ENCODE results near the gene IGBP1. TPM values are rescaled to one million over a fixed set of nuclear protein-coding genes. Genes with fewer than 3 reads are reported as not detected.
A peak's percentile ranks its signal among the peaks of the same experiment; 100 is the strongest.

IGBP1 gene
- total RNA-seq, 1 donor from 2014 or later: 69.1 TPM

DNA sequence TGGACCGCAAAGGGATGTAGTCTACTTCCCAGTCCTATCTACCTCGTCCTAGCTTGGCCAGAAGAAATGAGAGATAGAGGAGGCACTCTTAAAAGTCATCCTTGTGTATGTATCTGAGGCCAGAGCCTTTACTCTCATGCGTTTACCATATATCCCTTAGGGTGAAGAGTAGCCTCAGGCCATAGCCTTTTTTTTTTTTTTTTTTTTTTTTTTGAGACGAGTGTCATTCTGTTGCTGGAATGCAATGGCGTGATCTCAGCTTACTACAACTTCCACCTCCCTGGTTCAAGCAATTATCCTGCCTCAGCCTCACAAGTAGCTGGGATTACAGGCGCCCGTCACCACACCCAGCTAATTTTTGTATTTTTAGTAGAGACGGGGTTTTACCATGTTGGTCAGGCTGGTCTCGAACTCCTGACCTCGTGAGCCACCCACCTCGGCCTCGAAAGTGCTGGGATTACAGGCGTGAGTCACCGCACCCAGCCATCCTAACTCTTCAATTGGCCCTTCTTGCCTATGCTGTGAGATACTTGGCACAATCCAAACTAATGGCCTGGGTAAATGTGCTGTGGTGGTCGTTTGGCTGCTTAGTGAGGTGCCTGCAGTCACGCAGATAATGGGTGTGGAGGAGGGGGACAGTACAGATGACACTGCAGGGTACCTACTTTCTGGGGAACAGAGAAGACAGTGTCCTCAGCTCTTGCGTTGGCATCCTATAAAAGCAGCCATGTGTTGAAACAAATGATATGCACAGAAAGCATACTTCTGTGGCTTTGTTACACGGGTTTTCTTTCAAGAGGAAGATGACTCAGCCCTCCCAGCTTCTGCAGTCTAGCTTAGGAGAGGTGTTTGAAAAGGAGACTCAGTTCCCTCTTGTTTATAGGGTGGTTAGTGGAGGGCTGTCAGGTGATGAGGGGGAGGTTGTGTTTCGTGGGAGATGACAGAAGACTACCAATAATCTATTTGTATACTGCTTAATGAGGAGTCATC is 33.6 kb downstream of the IGBP1 start:
- H3K9me3 Mint-ChIP-seq (ENCODE audit: unreplicated experiment): no peaks in the 10 kb centered on the region
- H3K27ac Mint-ChIP-seq (ENCODE audit: unreplicated experiment): peak overlapping the region; percentile 18
- H3K27me3 Mint-ChIP-seq (ENCODE audit: unreplicated experiment): peaks cover 2% of the 10 kb centered on the region
- H3K36me3 Mint-ChIP-seq (ENCODE audit: low read depth, unreplicated experiment): peaks cover 9% of the 10 kb centered on the region
- no peak overlapping the region for H3K4me3 Mint-ChIP-seq (ENCODE audit: unreplicated experiment)
- TF ChIP-seq, protein P1, sequence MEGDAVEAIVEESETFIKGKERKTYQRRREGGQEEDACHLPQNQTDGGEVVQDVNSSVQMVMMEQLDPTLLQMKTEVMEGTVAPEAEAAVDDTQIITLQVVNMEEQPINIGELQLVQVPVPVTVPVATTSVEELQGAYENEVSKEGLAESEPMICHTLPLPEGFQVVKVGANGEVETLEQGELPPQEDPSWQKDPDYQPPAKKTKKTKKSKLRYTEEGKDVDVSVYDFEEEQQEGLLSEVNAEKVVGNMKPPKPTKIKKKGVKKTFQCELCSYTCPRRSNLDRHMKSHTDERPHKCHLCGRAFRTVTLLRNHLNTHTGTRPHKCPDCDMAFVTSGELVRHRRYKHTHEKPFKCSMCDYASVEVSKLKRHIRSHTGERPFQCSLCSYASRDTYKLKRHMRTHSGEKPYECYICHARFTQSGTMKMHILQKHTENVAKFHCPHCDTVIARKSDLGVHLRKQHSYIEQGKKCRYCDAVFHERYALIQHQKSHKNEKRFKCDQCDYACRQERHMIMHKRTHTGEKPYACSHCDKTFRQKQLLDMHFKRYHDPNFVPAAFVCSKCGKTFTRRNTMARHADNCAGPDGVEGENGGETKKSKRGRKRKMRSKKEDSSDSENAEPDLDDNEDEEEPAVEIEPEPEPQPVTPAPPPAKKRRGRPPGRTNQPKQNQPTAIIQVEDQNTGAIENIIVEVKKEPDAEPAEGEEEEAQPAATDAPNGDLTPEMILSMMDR (IDR thresholded peaks at IDR 0.05; ENCODE audit: unreplicated experiment): no peak
- DNase-seq (ENCODE audit: low spot score): no peak
- peaks cover 29% of the 10 kb centered on the region for H3K4me1 Mint-ChIP-seq (ENCODE audit: unreplicated experiment)

DNA sequence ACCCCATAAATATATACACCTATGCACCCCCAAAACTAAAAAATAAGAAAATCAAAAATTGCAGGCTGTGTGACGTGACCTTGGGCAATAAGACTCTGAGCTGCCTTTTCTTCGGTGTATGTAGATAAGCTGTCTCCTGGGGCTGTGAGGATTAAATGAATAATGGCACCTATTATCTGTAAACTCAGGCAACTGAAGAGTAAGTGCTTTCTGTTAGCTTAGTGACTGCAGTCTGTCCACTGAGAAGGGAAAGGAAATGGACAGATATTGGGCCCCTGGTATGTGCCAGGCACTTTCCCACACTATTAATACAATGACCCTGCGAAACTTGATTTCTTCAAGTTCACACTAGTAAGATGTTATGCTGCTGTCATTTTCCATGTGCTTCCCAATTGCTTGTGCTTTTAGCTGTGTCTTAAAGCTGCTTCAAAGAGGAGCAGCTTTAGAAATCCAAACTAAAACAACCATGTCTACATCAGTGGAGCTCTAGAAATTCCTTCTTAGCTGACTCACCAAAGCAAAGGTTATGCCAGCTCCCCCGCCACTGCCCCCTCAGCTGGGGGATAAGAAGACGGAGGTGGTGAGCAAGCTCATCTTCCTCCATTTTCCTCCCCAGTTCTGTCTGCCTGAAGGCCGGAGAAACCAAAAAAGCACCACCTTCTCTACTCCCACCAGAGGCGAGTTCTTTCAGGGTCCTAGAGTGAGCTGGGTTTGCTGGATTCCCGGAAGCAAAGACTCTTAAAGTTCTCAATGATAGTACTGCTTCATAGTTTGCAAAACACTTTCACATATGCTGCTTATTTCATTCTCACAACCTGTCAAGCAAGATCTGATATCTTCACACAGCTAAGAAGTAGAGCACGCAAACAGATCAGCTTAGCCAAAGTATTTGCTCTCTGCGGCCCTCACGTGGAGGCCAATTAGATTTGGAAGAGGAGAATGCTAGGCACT is 35.3 kb downstream of the IGBP1 start:
- H3K36me3 Mint-ChIP-seq (ENCODE audit: low read depth, unreplicated experiment): peaks cover 9% of the 10 kb centered on the region
- DNase-seq (ENCODE audit: low spot score): peak; percentile 3
- H3K27me3 Mint-ChIP-seq (ENCODE audit: unreplicated experiment): peaks cover 2% of the 10 kb centered on the region
- H3K4me1 Mint-ChIP-seq (ENCODE audit: unreplicated experiment): peaks cover 29% of the 10 kb centered on the region
- no peak overlapping the region for H3K4me3 Mint-ChIP-seq (ENCODE audit: unreplicated experiment)
- TF ChIP-seq, protein P1 (IDR thresholded peaks at IDR 0.05; ENCODE audit: unreplicated experiment): no peak
- H3K9me3 Mint-ChIP-seq (ENCODE audit: unreplicated experiment): no peaks in the 10 kb centered on the region
- peak overlapping the region; percentile 64 for H3K27ac Mint-ChIP-seq (ENCODE audit: unreplicated experiment)

DNA sequence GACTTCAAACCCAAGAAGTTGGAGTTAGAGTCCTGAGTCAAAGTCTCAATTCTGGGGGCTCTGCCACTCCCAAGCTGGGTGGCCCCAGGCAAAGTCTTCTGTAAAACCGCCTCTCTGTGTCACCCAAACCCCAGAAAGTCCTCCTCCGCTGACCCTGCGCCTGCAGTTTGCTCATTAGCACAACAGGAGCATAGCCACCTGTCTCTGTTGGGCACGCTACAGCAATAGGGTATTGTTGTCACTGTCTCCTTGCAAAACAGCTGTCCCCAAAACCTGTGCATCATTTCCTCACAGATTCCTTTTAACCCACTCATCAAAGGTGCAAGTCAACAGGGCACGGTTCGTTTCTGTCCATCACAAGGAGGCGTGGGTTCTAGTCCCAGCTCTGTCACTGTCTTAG is 36.0 kb downstream of the IGBP1 start:
- no peak for DNase-seq (ENCODE audit: low spot score)
- Mint-ChIP-seq H3K36me3 (ENCODE audit: low read depth, unreplicated experiment) (peaks cover 6% of the 10 kb centered on the region), H3K4me1 (ENCODE audit: unreplicated experiment) (peaks cover 26% of the 10 kb centered on the region), H3K9me3 (ENCODE audit: unreplicated experiment) (no peaks in the 10 kb centered on the region), H3K4me3 (ENCODE audit: unreplicated experiment) (no peak overlapping the region), H3K27ac (ENCODE audit: unreplicated experiment) (no peak overlapping the region), H3K27me3 (ENCODE audit: unreplicated experiment) (peaks cover 2% of the 10 kb centered on the region)
- TF ChIP-seq, protein P1 (IDR thresholded peaks at IDR 0.05; ENCODE audit: unreplicated experiment): no peak

DNA sequence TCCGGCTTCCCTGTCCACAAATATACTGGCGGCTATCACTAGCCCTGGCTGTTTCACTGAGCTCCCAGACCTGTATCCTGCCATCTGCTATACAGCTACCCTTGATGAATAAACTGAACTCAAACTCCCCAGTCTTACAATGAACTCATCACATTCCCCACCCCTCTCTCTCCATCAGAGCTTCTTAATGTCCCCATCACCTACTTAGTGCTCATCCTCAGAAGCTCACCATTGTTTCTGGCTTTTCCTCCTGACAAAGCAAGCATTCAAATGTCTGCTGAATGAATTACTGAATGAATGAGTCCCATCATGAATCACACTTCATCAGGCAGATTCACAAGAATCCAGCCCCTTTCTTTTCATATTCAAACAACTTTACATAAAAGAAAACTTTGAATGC is 38.4 kb downstream of the IGBP1 start:
- no peaks in the 10 kb centered on the region for H3K9me3 Mint-ChIP-seq (ENCODE audit: unreplicated experiment)
- H3K27ac Mint-ChIP-seq (ENCODE audit: unreplicated experiment): no peak overlapping the region
- TF ChIP-seq, protein P1 (IDR thresholded peaks at IDR 0.05; ENCODE audit: unreplicated experiment): no peak
- DNase-seq (ENCODE audit: low spot score): no peak
- no peaks in the 10 kb centered on the region for H3K36me3 Mint-ChIP-seq (ENCODE audit: low read depth, unreplicated experiment)
- H3K27me3 Mint-ChIP-seq (ENCODE audit: unreplicated experiment): peaks cover 2% of the 10 kb centered on the region
- peaks cover 15% of the 10 kb centered on the region for H3K4me1 Mint-ChIP-seq (ENCODE audit: unreplicated experiment)
- H3K4me3 Mint-ChIP-seq (ENCODE audit: unreplicated experiment): no peak overlapping the region
